ENCODE data around the gene FIG4.
"Not testable (repeated sequence)": the region's sequence is repeated elsewhere in the genome, so short reads cannot be mapped to it uniquely, and the experiment has no call there.

The FIG4 gene

DNA sequence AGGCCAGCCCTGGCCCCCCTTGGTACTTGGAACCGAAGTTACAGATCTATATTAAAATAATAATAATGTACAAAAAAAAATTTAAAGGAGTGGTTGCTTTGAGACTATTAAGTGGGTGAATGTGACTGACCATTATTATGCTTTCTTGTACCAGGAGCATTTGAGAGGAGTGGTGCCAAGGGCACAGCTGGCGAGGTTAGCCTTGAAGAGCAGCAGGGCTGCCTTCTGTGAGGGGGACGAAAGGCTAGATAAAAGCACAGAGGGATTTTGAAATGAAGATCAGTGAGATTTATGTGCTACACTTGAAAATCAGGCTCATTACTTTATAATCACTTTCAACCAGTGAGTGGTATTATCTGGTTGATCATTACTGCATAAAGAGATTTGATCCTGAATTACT is 48.6 kb downstream of the FIG4 start:
- H2AFZ ChIP-seq (ENCODE audit: low read depth, low read length), result no peak overlapping the region
- H3K27me3 ChIP-seq (ENCODE audit: insufficient read depth, low read length), result no peaks in the 10 kb centered on the region
- H3K9me3 ChIP-seq (ENCODE audit: low read length), result no peaks in the 10 kb centered on the region
- H3K4me1 ChIP-seq (ENCODE audit: insufficient read depth, low read length), result peaks cover 2% of the 10 kb centered on the region
- H3K4me3 ChIP-seq (ENCODE audit: low read length), result no peak overlapping the region
- peaks cover 5% of the 10 kb centered on the region for H3K36me3 ChIP-seq (ENCODE audit: insufficient read depth, low read length)

DNA sequence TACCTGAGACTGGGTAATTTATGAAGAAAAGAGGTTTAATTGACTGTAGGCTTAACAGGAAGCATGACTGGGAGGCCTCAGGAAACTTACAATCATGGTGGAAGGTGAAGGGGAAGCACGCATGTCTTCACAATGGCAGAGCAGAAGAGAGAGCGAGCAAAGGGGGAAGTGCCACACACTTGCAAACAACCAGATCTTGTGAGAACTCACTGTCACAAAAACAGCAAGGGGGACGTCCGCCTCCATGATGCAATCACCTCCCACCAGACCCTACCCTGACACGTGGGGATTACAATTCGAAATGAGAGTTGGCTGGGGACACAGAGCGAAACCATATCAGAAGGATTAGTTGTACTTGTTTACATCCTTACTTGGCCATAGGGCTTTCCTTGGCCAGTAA is 49.7 kb downstream of the FIG4 start:
- Histone ChIP-seq H3K4me3 (ENCODE audit: low read length) (no peak overlapping the region), H3K9me3 (ENCODE audit: low read length) (no peaks in the 10 kb centered on the region)

GRCh38 chr6:109743739-109744138 is 52.6 kb downstream of the FIG4 start:
- Histone ChIP-seq H3K4me3 (ENCODE audit: low read length) (no peak overlapping the region), H2AFZ (ENCODE audit: low read depth, low read length) (no peak overlapping the region), H3K27me3 (ENCODE audit: insufficient read depth, low read length) (no peaks in the 10 kb centered on the region), H3K4me1 (ENCODE audit: insufficient read depth, low read length) (no peaks in the 10 kb centered on the region), H3K36me3 (ENCODE audit: insufficient read depth, low read length) (peaks cover 5% of the 10 kb centered on the region), H3K9me3 (ENCODE audit: low read length) (no peaks in the 10 kb centered on the region)

More for the DNA sequence above, 49.7 kb downstream of the FIG4 start:
- Histone ChIP-seq H3K4me1 (ENCODE audit: insufficient read depth, low read length) (peaks cover 2% of the 10 kb centered on the region), H3K36me3 (ENCODE audit: insufficient read depth, low read length) (peaks cover 5% of the 10 kb centered on the region), H2AFZ (ENCODE audit: low read depth, low read length) (no peak overlapping the region), H3K27me3 (ENCODE audit: insufficient read depth, low read length) (no peaks in the 10 kb centered on the region)

- not testable (repeated sequence) for H3K4me1 ChIP-seq (ENCODE audit: insufficient read depth, low read length); H3K27me3 ChIP-seq (ENCODE audit: insufficient read depth, low read length); H3K36me3 ChIP-seq (ENCODE audit: insufficient read depth, low read length); H2AFZ ChIP-seq (ENCODE audit: low read depth, low read length); H3K4me3 ChIP-seq (ENCODE audit: low read length); H3K9me3 ChIP-seq (ENCODE audit: low read length)
Measured at GRCh38 chr6:109744779-109745178, 53.7 kb downstream of the FIG4 start.

- no peak overlapping the region for H3K4me3 ChIP-seq (ENCODE audit: low read length)
- H3K4me1 ChIP-seq (ENCODE audit: insufficient read depth, low read length), result no peaks in the 10 kb centered on the region
- H2AFZ ChIP-seq (ENCODE audit: low read depth, low read length), result no peak overlapping the region
- no peaks in the 10 kb centered on the region for H3K27me3 ChIP-seq (ENCODE audit: insufficient read depth, low read length)
- H3K36me3 ChIP-seq (ENCODE audit: insufficient read depth, low read length), result peaks cover 5% of the 10 kb centered on the region
- H3K9me3 ChIP-seq (ENCODE audit: low read length), result no peaks in the 10 kb centered on the region
Measured at GRCh38 chr6:109747221-109747620, 56.1 kb downstream of the FIG4 start.

DNA sequence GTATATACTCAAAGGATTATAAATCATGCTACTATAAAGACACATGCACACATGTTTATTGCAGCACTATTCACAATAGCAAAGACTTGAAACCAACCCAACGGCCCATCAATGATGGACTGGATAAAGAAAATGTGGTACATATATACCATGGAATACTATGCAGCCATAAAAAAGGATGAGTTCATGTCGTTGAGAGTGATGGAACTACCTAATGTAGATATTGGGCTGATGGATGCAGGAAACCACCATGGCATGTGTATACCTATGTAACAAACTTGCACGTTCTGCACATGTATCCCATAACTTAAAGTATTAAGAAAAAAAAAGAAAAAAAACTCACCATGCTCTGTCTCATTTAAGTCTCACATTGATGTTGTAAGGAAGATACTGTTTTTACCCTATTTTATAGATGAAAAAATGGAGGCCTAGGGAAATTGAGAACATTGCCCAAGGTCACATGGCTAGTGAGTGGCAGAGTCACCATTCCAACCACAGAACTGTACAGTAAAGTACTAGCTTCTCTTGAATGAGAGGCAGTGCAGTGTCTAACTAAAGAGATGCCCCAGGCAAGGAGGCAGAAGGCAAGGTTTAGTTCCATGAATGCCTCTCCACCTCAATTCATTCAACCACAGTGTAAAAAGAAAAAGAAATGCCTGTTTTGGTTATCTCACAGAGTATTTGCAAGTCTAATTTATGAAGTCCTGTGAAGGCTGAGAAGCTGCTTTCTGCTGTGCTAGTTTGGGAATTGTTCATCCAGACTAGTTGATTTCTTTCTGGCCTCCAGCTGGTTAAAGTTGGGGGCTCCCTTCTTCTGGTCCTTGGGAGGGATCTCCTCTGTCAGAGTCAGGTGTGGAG is 68.2 kb downstream of the FIG4 start:
- Histone ChIP-seq H2AFZ (ENCODE audit: low read depth, low read length) (no peak overlapping the region), H3K4me1 (ENCODE audit: insufficient read depth, low read length) (no peaks in the 10 kb centered on the region), H3K27me3 (ENCODE audit: insufficient read depth, low read length) (no peaks in the 10 kb centered on the region), H3K36me3 (ENCODE audit: insufficient read depth, low read length) (peaks cover 2% of the 10 kb centered on the region), H3K9me3 (ENCODE audit: low read length) (no peaks in the 10 kb centered on the region), H3K4me3 (ENCODE audit: low read length) (no peak overlapping the region)

GRCh38 chr6:109760208-109760607 is 69.1 kb downstream of the FIG4 start:
- no peaks in the 10 kb centered on the region for H3K4me1 ChIP-seq (ENCODE audit: insufficient read depth, low read length)
- no peaks in the 10 kb centered on the region for H3K27me3 ChIP-seq (ENCODE audit: insufficient read depth, low read length)
- H2AFZ ChIP-seq (ENCODE audit: low read depth, low read length), result no peak overlapping the region
- H3K36me3 ChIP-seq (ENCODE audit: insufficient read depth, low read length), result peaks cover 2% of the 10 kb centered on the region
- H3K4me3 ChIP-seq (ENCODE audit: low read length), result no peak overlapping the region
- no peaks in the 10 kb centered on the region for H3K9me3 ChIP-seq (ENCODE audit: low read length)

DNA sequence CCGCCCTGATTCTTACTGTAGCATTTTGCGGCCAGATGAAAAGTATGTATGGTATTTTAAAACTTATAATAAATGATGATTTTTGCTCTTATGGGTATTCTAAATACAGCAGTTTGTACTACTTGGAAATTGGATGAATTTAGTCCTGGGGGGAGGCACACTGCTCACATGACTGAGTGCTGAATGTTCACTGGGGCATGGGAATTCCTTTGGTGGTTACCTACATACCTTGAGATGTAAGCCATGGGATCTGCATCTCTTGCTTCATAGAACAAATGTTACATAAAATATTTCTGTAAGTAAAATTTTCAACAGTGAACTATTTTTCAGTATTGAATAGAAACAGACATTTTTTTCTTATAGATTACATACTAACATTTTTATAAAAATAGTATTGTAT is 71.1 kb downstream of the FIG4 start:
- Histone ChIP-seq H3K36me3 (ENCODE audit: insufficient read depth, low read length) (peaks cover 2% of the 10 kb centered on the region), H3K27me3 (ENCODE audit: insufficient read depth, low read length) (no peaks in the 10 kb centered on the region), H3K4me3 (ENCODE audit: low read length) (no peak overlapping the region), H3K9me3 (ENCODE audit: low read length) (no peaks in the 10 kb centered on the region), H2AFZ (ENCODE audit: low read depth, low read length) (no peak overlapping the region), H3K4me1 (ENCODE audit: insufficient read depth, low read length) (no peaks in the 10 kb centered on the region)

DNA sequence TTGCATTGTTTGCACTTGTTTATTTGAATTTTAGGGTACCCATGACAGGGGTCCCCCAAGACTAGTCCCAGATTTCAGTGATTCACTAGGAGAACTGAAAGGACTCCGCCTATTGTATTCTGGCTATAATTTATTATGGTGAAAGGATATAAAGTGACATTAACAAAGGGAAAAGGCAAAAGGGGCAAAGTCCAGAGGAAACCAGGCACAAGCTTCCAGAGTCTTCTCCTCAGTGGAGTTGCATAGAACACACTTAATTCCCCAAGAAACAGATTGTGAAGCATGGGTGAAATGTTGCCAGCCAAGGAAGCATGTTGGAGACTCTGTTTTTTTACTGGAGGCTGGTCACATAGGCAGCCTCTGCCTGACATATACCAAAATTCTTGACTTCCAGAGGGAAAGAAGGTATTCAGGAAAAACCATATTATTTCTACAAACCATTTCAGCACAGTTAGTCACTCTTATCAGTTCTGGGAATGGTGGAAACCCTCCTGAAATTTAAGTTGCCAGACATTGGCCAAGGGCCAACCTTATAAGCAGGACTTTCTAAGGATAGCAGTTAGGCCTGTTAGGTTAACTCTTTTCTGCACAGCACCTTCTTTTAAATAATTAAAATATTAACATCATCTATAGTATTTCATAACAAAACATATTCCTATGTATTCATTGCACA is 71.8 kb downstream of the FIG4 start:
- H3K27me3 ChIP-seq (ENCODE audit: insufficient read depth, low read length), result no peaks in the 10 kb centered on the region
- no peaks in the 10 kb centered on the region for H3K4me1 ChIP-seq (ENCODE audit: insufficient read depth, low read length)
- H2AFZ ChIP-seq (ENCODE audit: low read depth, low read length), result no peak overlapping the region
- no peaks in the 10 kb centered on the region for H3K36me3 ChIP-seq (ENCODE audit: insufficient read depth, low read length)
- no peak overlapping the region for H3K4me3 ChIP-seq (ENCODE audit: low read length)
- no peaks in the 10 kb centered on the region for H3K9me3 ChIP-seq (ENCODE audit: low read length)

DNA sequence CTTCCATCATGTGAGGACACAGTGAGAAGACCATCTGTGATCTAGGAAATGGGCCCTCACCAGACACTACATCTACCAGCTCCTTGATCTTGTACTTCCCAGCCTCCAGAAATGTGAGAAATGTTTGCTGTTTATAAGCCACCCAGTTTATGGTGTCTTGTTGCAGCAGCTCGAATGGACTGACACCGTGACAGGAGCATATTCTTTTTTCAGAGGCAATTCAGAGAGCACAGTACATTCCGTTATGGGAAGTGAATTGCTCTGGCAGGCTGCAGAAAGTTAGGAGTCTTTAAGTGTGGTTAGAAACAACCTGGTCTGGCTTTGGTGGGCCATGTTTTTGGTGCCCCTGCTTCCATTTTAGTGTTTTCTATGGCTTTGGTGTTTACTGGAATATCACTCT is 75.1 kb downstream of the FIG4 start:
- Histone ChIP-seq H3K9me3 (ENCODE audit: low read length) (no peaks in the 10 kb centered on the region), H3K4me3 (ENCODE audit: low read length) (no peak overlapping the region), H3K4me1 (ENCODE audit: insufficient read depth, low read length) (no peaks in the 10 kb centered on the region), H3K36me3 (ENCODE audit: insufficient read depth, low read length) (no peaks in the 10 kb centered on the region), H2AFZ (ENCODE audit: low read depth, low read length) (no peak overlapping the region), H3K27me3 (ENCODE audit: insufficient read depth, low read length) (no peaks in the 10 kb centered on the region)

- Histone ChIP-seq H3K4me1 (ENCODE audit: insufficient read depth, low read length) (no peaks in the 10 kb centered on the region), H3K27me3 (ENCODE audit: insufficient read depth, low read length) (no peaks in the 10 kb centered on the region), H3K9me3 (ENCODE audit: low read length) (no peaks in the 10 kb centered on the region), H3K4me3 (ENCODE audit: low read length) (no peak overlapping the region), H2AFZ (ENCODE audit: low read depth, low read length) (no peak overlapping the region), H3K36me3 (ENCODE audit: insufficient read depth, low read length) (no peaks in the 10 kb centered on the region)
Measured at GRCh38 chr6:109767961-109768360, 76.9 kb downstream of the FIG4 start.

DNA sequence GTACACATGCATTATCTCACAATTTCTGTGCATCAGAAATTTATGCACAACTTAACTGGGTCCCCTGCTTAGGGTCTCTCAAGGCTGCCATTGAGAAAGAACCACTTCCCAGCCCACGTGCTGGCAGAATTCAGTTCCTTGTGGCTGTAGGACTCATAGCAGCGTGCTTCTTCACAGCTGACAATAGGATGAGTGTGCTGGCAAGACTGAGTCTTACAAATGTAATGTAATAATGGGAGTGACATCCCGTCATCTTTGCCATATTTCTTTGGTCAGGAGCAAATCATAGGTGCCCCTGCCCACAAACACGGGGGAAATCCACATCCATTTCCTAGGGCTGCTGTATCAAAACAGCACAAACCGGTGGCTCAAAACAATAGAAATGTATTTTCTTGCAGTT is 77.4 kb downstream of the FIG4 start:
- no peaks in the 10 kb centered on the region for H3K4me1 ChIP-seq (ENCODE audit: insufficient read depth, low read length)
- no peak overlapping the region for H2AFZ ChIP-seq (ENCODE audit: low read depth, low read length)
- no peaks in the 10 kb centered on the region for H3K36me3 ChIP-seq (ENCODE audit: insufficient read depth, low read length)
- H3K9me3 ChIP-seq (ENCODE audit: low read length), result no peaks in the 10 kb centered on the region
- H3K27me3 ChIP-seq (ENCODE audit: insufficient read depth, low read length), result no peaks in the 10 kb centered on the region
- H3K4me3 ChIP-seq (ENCODE audit: low read length), result no peak overlapping the region

DNA sequence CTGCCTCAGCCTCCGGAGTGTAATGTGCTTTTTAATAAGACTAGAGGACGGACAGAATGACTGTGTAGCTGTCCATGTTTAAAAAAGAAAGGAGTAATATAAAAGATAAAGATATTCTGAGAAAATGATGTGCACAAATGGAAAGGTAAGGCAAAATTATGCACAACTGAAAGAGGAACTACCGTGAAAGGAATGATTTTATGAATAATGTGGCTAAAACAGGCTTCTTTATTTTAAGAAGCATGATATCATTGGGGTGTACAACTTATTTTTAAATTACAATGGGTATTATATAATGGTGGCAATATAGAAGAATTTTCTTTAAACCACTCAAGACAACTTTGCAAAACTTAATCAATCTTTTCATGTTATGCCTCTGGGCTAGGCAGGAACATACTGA is 78.1 kb downstream of the FIG4 start:
- Histone ChIP-seq H3K36me3 (ENCODE audit: insufficient read depth, low read length) (no peaks in the 10 kb centered on the region), H3K27me3 (ENCODE audit: insufficient read depth, low read length) (no peaks in the 10 kb centered on the region), H2AFZ (ENCODE audit: low read depth, low read length) (no peak overlapping the region), H3K4me1 (ENCODE audit: insufficient read depth, low read length) (no peaks in the 10 kb centered on the region), H3K4me3 (ENCODE audit: low read length) (no peak overlapping the region), H3K9me3 (ENCODE audit: low read length) (no peaks in the 10 kb centered on the region)

All from neuron (in vitro differentiated cells).